GM19328 (cell line): Measurements from ENCODE around the gene LDB3.

Source experiments
- ATAC-seq: cut with Tn5 transposase; IDR thresholded peaks from one replicate; pipeline ENCODE4 v1.9.1; 2021; ENCODE audit warnings: mild to moderate bottlenecking, moderate library complexity; ENCODE audit not compliant: unreplicated experiment

Gene LDB3

GRCh38 chr10:86684331-86685097, 16.2 kb downstream of the LDB3 start:
- no peak for ATAC-seq

DNA sequence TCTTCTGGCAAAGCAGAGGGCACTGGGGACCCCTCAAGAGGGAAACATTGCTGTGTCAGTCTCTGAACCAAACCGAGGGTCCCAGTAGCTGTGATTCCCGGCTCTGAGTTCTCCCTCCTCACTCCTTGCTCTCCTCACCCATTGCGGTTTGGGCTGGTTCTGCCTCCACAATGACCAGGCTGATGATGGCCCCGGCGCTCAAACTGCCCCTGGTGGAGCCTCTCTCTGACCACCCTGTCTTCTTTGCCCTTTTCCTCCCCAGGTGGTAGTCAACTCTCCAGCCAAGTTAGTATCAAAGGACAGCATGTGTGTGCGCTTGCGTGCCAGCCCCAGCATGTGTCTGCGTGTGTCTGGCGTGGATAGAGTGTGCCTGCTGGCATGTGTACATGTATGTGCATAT, 17.1 kb downstream of the LDB3 start:
- no peak for ATAC-seq

- no peak for ATAC-seq
Observed at GRCh38 chr10:86685893-86686632, 17.8 kb downstream of the LDB3 start.

GRCh38 chr10:86686972-86687371, 18.7 kb downstream of the LDB3 start:
- ATAC-seq, result no peak

- no peak for ATAC-seq
Observed at GRCh38 chr10:86687750-86688149, 19.4 kb downstream of the LDB3 start.

DNA sequence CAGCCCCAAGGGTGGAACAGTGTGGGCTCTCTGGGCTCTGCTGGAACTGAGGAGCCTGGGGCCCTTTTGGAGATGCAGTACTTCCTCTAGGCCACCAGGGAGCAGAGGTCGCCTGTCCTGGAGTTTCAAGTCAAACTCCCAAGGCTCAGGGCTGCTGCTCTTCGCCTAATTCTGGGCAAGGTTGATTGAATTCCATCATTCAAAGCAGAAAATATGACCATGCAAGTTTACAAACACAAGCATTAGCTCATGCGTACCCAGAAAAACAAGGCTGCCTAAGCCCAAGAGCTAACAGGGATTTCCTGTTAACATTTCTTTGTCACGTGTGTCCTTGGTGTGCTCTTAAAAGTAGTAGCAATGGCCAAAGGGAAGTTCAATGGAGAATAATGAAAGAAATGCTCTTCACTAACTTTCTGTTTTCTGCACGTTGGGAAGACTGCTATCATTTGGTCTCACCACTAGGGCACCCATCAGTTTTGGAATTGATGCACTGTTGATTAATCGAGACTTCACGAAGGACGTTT, 20.1 kb downstream of the LDB3 start:
- peak; percentile 59 for ATAC-seq

DNA sequence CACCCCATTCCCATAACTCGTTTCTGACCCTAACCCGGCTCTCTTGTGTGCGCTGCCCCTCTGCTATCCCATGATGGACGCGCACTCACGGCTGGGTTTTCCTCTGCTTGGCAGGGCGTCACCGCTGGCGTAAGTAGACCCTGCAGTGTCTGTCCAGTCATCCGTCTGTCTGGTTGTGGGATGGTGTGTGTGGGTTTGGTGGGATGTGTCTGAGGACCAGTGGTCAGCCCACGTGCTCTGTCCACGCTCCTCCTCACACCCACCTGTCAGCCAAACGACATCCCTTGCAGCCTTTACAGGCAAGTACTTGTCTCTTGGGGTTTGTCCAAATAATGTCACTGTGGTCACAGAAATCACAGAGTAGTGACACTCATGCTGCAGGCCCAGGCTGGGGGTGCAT, 20.8 kb downstream of the LDB3 start:
- no peak for ATAC-seq

DNA sequence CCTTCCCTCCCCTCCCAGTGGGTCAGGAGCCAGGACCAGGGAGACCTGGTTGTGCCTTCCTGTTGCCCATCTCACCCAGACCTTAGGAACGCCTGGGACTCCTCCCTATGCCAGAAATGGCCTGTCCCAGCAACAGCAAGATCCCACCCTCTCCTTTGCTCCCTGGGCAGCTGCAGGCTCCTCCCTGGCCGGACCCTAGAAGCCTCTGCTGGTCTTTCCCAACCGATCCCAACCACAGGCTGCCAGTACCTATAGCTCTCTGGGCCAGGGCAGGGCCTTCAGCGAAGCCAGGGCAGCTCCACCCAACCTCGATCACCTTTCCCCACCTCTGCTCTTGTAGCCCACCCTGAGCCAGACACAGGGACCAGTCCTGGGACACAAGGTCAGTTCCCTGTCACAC, 21.9 kb downstream of the LDB3 start:
- no peak for ATAC-seq

- no peak for ATAC-seq
Observed at GRCh38 chr10:86690657-86691084, 22.4 kb downstream of the LDB3 start.

DNA sequence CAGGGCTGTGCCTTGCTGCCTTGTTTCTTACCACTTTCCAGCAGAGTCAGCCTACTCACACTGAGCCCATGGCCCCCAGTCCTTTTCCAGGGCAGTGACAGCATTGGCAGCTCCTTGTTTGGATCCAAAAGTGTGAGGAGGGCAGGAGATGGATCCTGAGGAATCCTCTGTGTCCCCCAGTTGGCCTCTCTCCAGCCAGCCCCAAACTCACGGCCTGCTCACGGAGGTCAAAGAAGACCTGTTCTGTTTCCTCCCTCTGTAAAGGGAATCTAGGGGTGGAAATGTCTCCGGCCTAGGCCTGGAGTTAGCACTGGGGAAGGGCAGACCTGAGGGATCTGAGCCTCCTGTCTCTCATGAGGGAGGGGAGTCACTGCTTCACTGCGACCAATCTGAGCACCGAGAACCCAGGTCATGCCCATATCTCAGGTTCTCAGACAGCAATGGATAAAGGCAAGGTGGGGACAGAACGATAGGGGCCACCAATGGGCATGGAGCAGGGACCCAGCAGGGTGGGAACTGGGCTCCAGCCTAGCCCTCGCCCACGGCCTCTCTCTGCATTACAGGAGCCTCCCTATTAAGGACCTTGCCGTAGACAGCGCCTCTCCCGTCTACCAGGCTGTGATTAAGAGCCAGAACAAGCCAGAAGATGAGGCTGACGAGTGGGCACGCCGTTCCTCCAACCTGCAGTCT, 23.2 kb downstream of the LDB3 start:
- no peak for ATAC-seq

- ATAC-seq, result no peak
Observed at GRCh38 chr10:86692023-86692514, 23.8 kb downstream of the LDB3 start.

DNA sequence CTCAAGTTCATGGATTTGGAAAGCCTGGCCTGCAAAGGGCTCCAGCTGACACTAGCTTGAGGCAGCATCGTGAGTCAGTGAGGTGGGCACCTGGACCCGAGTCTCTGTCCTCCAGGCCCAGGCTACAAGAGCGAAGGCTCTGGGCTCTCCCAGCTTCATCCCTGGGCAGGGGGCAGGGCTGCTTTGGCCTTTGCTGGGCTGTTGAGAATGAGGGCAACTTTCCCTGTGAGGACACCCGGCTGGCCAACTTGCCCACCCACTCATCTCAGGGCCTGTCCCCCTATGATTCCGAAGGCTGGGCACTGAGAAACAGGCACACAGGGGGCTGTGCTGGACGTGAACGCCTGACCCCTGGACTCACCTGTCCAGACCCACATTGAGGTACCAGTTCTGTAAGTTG, 24.4 kb downstream of the LDB3 start:
- ATAC-seq, result no peak

DNA sequence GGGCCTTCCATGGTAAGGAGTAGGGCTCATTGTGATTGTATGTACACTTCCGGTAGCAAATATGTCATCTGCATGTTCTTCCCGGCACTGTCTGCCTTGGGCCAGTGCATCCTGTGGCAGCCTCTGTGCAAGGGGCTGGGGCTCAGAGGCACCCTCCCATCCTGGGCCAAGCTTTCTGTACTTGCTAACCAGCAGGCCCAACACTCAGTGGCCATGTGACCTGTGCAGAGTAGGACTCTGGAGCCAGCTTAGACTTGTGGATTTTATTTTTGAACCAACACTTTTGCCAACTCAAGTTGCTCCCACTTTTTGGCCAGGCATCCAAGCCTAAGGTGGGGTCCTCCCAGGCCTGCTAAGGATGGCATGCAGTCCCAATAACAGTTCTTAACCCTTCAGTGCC, 25.0 kb downstream of the LDB3 start:
- ATAC-seq, result no peak

DNA sequence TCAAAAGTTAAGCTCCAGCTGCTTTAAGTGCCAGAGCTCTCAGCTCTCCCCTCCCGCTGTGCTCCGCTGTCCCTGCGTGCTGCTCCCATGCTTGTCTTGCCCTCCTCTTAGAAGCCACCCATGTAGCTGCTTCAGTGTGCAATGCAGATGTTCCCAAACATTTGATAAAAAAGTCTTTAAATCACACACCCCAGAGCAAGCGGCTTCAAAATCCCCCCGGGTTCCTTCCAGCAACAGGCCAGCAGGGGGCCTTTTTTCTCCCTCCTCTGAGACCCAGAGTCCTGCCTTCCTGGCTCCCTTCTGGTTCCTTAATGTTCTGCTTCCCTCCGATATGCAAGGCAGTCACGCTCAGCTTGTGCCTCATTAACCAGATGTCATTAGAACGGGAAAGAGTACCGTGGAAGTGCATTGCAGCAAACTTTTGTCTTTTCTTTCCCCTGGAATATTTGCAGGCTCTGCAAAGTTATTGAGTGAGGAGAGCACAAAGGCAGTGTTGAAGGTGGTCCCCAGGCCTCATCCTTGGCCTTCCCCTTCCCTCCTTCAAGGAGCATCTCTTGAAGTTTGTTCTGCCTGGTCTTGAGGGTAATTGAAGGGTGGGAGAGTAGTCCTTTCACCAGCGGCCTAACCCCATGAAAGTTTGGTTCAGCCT, 25.5 kb downstream of the LDB3 start:
- ATAC-seq, result no peak

GRCh38 chr10:86698207-86698940, 30.1 kb downstream of the LDB3 start:
- no peak for ATAC-seq

DNA sequence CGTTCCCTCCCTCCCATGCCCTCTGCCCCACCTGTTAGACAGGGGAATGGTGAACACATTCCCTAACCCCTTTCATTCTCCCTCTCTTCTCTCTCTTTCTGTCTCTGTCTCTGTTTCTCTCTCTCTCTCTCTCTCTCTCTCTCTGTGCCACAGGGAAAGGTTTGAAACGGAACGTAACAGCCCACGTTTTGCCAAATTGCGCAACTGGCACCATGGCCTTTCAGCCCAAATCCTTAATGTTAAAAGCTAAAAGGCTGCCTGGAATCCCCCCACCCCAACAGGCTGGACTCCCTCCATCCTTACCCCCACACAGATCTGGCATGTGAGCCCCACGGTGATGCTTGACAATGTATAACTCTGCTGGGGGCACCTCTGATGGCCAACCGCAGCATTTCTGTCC, 30.8 kb downstream of the LDB3 start:
- no peak for ATAC-seq

DNA sequence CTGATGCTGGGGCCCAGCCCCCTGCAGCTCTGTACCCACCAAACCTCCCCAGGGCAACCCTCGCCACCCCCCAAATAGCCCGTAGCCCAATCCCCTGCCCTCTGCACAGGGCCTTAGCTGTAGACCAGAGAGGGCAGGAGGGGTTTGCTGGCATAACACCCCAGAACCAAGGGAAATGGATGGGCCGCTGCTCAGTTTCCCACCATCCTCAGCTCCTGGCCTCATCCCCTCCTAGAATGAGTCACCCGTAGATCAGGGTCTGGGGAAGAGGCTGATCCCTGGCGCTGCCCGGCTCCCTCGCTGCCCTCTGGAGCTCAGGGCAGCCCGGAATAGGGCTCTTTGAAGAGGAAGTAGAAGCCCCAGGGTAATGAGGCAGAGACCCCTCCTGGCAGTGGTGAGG, 31.2 kb downstream of the LDB3 start:
- ATAC-seq, result no peak

GRCh38 chr10:86699991-86700840, 31.9 kb downstream of the LDB3 start:
- no peak for ATAC-seq

DNA sequence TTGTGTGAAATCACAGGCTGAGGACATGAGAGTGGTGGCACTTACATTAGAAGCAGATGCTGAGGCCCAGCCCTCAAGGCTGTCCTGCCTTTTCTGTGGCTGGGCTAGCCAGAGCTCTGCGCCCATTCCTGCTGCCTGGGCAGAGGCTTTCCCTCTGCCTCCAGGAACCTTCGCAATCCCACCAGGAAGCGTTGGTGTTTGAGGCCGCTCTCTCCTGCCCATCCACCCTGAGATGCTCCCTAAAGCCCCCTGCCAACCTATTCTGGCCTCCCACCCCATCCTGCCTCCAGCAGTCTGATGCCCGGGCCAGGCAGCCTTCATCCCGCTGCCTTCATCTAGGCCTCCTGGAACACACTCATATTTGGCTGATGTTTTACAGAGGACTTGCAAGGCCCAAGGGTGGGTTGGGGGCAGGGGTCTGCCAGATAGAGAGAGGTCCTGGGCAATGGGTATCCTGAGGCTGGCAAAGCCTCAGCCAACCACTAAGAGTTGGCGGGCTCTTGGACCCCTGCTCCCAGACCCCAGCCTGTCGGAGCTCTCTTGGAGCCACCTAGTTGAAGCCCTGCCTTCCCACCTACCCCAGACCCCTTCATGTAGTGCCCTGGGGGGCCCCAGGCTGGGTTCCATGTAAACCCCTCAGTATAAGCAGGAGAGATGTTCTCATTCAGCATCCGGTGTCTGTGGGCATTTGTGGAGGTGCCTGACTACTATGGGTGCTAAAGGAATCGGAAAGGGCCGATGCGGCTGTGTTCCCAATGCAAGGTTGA, 32.7 kb downstream of the LDB3 start:
- no peak for ATAC-seq
